Liver (tissue), 9 donors: ENCODE results near the gene KAZN. TPM values are rescaled to one million over a fixed set of nuclear protein-coding genes. Genes with fewer than 3 reads are reported as not detected.

Source experiments
- DNase-seq: peaks from one replicate; pipeline ENCODE4 v3.0.0-alpha.2; 2017; ENCODE audit warnings: low spot score
- H3K27ac ChIP-seq, 2 donors: one replicate each; pipeline ENCODE4 v1.7.0; 2013; ENCODE audit warnings: inconsistent platforms in 2 of 2, low read length in 2 of 2, control low read depth in 1 of 2, low read depth in 1 of 2, mild to moderate bottlenecking in 1 of 2
- H3K27me3 ChIP-seq, 4 donors: one replicate each; pipeline versions ENCODE4 v1.6.1 to v1.7.0; 2013; ENCODE audit warnings: low read length in 3 of 4, inconsistent platforms in 1 of 4, mild to moderate bottlenecking in 1 of 4, moderate library complexity in 1 of 4; ENCODE audit not compliant: control insufficient read depth in 4 of 4, insufficient read depth in 4 of 4
- H3K36me3 ChIP-seq, 4 donors: one replicate each; pipeline versions ENCODE4 v1.6.1 to v1.7.0; 2013; ENCODE audit warnings: low read length in 3 of 4, mild to moderate bottlenecking in 3 of 4, low read depth in 1 of 4, moderate library complexity in 1 of 4; ENCODE audit not compliant: control insufficient read depth in 4 of 4, insufficient read depth in 3 of 4
- H3K4me1 ChIP-seq, 4 donors: one replicate each; pipeline versions ENCODE4 v1.6.1 to v1.7.0; 2013; ENCODE audit warnings: low read length in 3 of 4, mild to moderate bottlenecking in 3 of 4, moderate library complexity in 1 of 4; ENCODE audit not compliant: control insufficient read depth in 4 of 4, insufficient read depth in 4 of 4
- H3K4me3 ChIP-seq, 3 donors: one replicate each; pipeline versions ENCODE4 v1.6.1 to v1.7.0; 2013; ENCODE audit warnings: low read length in 3 of 3, control low read depth in 1 of 3, low read depth in 1 of 3, mild to moderate bottlenecking in 1 of 3
- H3K9ac ChIP-seq, 2 donors: one replicate each; pipeline ENCODE4 v1.7.0; 2013; ENCODE audit warnings: low read length in 2 of 2, mild to moderate bottlenecking in 2 of 2, moderate library complexity in 2 of 2, control low read depth in 1 of 2, low read depth in 1 of 2
- H3K9me3 ChIP-seq, 4 donors: one replicate each; pipeline versions ENCODE4 v1.6.1 to v1.7.0; 2013; ENCODE audit warnings: low read length in 3 of 4; ENCODE audit not compliant: control insufficient read depth in 4 of 4
- CTCF ChIP-seq: fragments of 150-350 bp; IDR thresholded peaks from 2 replicates; pipeline ENCODE4 v1.5.1; 2017; ENCODE audit warnings: improper control_type of control experiment, low read depth, low read length; ENCODE audit not compliant: missing input control
- EGR1 ChIP-seq, 2 donors: IDR thresholded peaks; 2 replicates each; pipeline ENCODE4 v1.6.1; 2016 to 2018; ENCODE audit warnings: antibody characterized with exemption in 2 of 2, low read depth in 2 of 2
- FOXA1 ChIP-seq: IDR thresholded peaks from 2 replicates; pipeline ENCODE4 v1.6.1; 2016; ENCODE audit warnings: antibody characterized with exemption
- FOXA2 ChIP-seq: IDR thresholded peaks from 2 replicates; pipeline ENCODE4 v1.6.1; 2016; ENCODE audit warnings: antibody characterized with exemption
- GABPA ChIP-seq, 2 donors: IDR thresholded peaks in 1 of 2; conservative IDR thresholded peaks in 1 of 2; 2 replicates each; pipeline ENCODE4 v1.6.1; 2016; ENCODE audit warnings: antibody characterized with exemption in 2 of 2, mild to moderate bottlenecking in 1 of 2, moderate library complexity in 1 of 2
- HNF4A ChIP-seq, 2 donors: conservative IDR thresholded peaks; 2 replicates each; pipeline ENCODE4 v1.6.1; 2016; ENCODE audit warnings: antibody characterized with exemption in 2 of 2, mild to moderate bottlenecking in 2 of 2
- HNF4G ChIP-seq: IDR thresholded peaks from 2 replicates; pipeline ENCODE4 v1.6.1; 2016; ENCODE audit warnings: antibody characterized with exemption
- JUND ChIP-seq, 2 donors: IDR thresholded peaks; 2 replicates each; pipeline ENCODE4 v1.6.1; 2016; ENCODE audit warnings: antibody characterized with exemption in 2 of 2
- NR2F2 ChIP-seq: IDR thresholded peaks from 2 replicates; pipeline ENCODE4 v1.6.1; 2016; ENCODE audit warnings: antibody characterized with exemption
- RAD21 ChIP-seq, 2 donors: IDR thresholded peaks; 2 replicates each; pipeline ENCODE4 v1.6.1; 2016; ENCODE audit warnings: antibody characterized with exemption in 2 of 2, mild to moderate bottlenecking in 2 of 2
- RXRA ChIP-seq, 2 donors: IDR thresholded peaks; 2 replicates each; pipeline ENCODE4 v1.6.1; 2017 to 2018; ENCODE audit warnings: antibody characterized with exemption in 2 of 2, mild to moderate bottlenecking in 1 of 2
- SP1 ChIP-seq: IDR thresholded peaks from 2 replicates; pipeline ENCODE4 v1.6.1; 2018; ENCODE audit warnings: antibody characterized with exemption, mild to moderate bottlenecking
- TAF1 ChIP-seq: conservative IDR thresholded peaks from 2 replicates; pipeline ENCODE4 v1.6.1; 2016; ENCODE audit warnings: antibody characterized with exemption, mild to moderate bottlenecking
- YY1 ChIP-seq: IDR thresholded peaks from 2 replicates; pipeline ENCODE4 v1.6.1; 2016; ENCODE audit warnings: antibody characterized with exemption, mild to moderate bottlenecking
- WGBS: extraction: QIAGEN DNeasy Blood & Tissue Kit; methylation state at CpG from one replicate; pipeline ENCODE4 v1.1.7; 2013; 5-methylcytosine and 5-hydroxymethylcytosine counted together
- polyA plus RNA-seq, 2 donors: library from polyadenylated mRNA; stranded (reverse) in 1 of 2; unstranded in 1 of 2; fragments of 200-250 nt in 1 of 2; fragments of >200 nt in 1 of 2; fragmentation: Nextera tagmentation in 1 of 2; extraction: Ambion mirVana in 1 of 2; gene quantifications; one replicate each; pipeline versions ENCODE4 v1.2.1 to v1.2.3, GENCODE V29; 2013 to 2015
- total RNA-seq, 2 donors: library from RNA; depleted of rRNA; stranded (reverse); fragments of >200 nt; gene quantifications; one replicate each; pipeline ENCODE4 v1.2.3, GENCODE V29; 2014
- TF ChIP-seq, protein P1 (sequence below): IDR thresholded peaks from 2 replicates; pipeline ENCODE4 v1.6.1; 2016; ENCODE audit warnings: antibody characterized with exemption
- TF ChIP-seq, protein P2 (sequence below): IDR thresholded peaks from 2 replicates; pipeline ENCODE4 v1.6.1; 2016; ENCODE audit warnings: antibody characterized with exemption
- TF ChIP-seq, protein P3 (sequence below): IDR thresholded peaks from 2 replicates; pipeline ENCODE4 v1.6.1; 2016; ENCODE audit warnings: antibody characterized with exemption, mild to moderate bottlenecking
- donor health status: healthy.
- donor health status: healthy.
- donor health status: healthy.
- donor health status: healthy.
- donor health status: healthy.

Gene KAZN
- total and polyA plus RNA-seq, 4 donors = 1.9 to 6.9 (median 2.4) TPM

GRCh38 chr1:14896381-14897079 lies 298.0 kb downstream of the KAZN start:
- Histone ChIP-seq H3K9me3 (no peaks in the 10 kb centered on the region), H3K36me3 (no peaks in the 10 kb centered on the region), H3K4me1 (no peaks in the 10 kb centered on the region), H3K4me3 (no peak overlapping the region), H3K27me3 (peaks cover 0 to 2% (median 0%) of the 10 kb centered on the region in 4 donors), H3K9ac (no peak overlapping the region), H3K27ac (no peak overlapping the region)
- DNase-seq = no peak
- TF ChIP-seq TAF1 (no peak), FOXA1 (no peak), RAD21 (IDR thresholded peaks at IDR 0.05) (no peak), FOXA2 (no peak)
- TF ChIP-seq, protein P1, sequence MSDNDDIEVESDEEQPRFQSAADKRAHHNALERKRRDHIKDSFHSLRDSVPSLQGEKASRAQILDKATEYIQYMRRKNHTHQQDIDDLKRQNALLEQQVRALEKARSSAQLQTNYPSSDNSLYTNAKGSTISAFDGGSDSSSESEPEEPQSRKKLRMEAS = no peak
- WGBS = 92% methylated on average over 3 of the region's 3 CpGs

DNA sequence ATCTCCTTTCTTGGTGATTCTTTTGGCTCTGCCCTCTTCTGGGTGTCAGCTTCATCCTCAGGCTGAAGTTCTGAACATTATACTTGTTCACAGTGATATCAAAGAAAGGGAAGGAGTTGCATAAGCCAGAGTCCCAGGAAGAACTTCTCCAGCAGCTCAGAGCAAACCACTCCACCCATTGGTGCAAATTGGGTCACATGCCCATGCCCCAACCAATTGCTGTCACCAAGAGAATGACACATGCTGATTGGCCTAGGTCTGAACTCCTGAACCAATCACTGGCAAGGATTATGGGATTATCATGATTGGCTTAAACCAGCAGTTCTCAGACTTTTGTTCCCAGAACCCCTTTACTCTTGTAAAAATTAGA lies 298.6 kb downstream of the KAZN start:
- TF ChIP-seq CTCF (no peak), HNF4G (no peak), TAF1 (no peak), JUND (IDR thresholded peaks at IDR 0.05) (no peak), RXRA (IDR thresholded peaks at IDR 0.05) (no peak), YY1 (no peak), SP1 (no peak), RAD21 (IDR thresholded peaks at IDR 0.05) (no peak), HNF4A (conservative IDR thresholded peaks at IDR 0.05) (no peak), NR2F2 (no peak), FOXA1 (no peak)
- TF ChIP-seq, protein P1 = no peak
- H3K9ac ChIP-seq = no peak overlapping the region

GRCh38 chr1:14897547-14897946 lies 299.1 kb downstream of the KAZN start:
- WGBS = 77% methylated on average over 4 of the region's 4 CpGs
- H3K9me3 ChIP-seq = no peaks in the 10 kb centered on the region
- DNase-seq = no peak

More for the DNA sequence above, 298.6 kb downstream of the KAZN start:
- Histone ChIP-seq H3K4me3 (no peak overlapping the region), H3K9me3 (no peaks in the 10 kb centered on the region), H3K27me3 (peaks cover 0 to 2% (median 0%) of the 10 kb centered on the region in 4 donors), H3K4me1 (no peaks in the 10 kb centered on the region), H3K36me3 (no peaks in the 10 kb centered on the region), H3K27ac (no peak overlapping the region)
- DNase-seq = no peak

More at GRCh38 chr1:14897547-14897946, 299.1 kb downstream of the KAZN start:
- Histone ChIP-seq H3K4me1 (no peaks in the 10 kb centered on the region), H3K4me3 (no peak overlapping the region), H3K9ac (no peak overlapping the region), H3K27ac (no peak overlapping the region), H3K36me3 (no peaks in the 10 kb centered on the region), H3K27me3 (peaks cover 0 to 2% (median 0%) of the 10 kb centered on the region in 4 donors)
- TF ChIP-seq RXRA (IDR thresholded peaks at IDR 0.05) = no peak
- TF ChIP-seq HNF4A (conservative IDR thresholded peaks at IDR 0.05) = no peak
- TF ChIP-seq GABPA (IDR thresholded peaks at IDR 0.05 in 1 of 2, conservative IDR thresholded peaks at IDR 0.05 in 1 of 2) = no peak
- no peak for TF ChIP-seq FOXA2
- TF ChIP-seq, protein P2, sequence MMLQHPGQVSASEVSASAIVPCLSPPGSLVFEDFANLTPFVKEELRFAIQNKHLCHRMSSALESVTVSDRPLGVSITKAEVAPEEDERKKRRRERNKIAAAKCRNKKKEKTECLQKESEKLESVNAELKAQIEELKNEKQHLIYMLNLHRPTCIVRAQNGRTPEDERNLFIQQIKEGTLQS = no peak
- no peak for TF ChIP-seq JUND (IDR thresholded peaks at IDR 0.05)
- TF ChIP-seq, protein P3, sequence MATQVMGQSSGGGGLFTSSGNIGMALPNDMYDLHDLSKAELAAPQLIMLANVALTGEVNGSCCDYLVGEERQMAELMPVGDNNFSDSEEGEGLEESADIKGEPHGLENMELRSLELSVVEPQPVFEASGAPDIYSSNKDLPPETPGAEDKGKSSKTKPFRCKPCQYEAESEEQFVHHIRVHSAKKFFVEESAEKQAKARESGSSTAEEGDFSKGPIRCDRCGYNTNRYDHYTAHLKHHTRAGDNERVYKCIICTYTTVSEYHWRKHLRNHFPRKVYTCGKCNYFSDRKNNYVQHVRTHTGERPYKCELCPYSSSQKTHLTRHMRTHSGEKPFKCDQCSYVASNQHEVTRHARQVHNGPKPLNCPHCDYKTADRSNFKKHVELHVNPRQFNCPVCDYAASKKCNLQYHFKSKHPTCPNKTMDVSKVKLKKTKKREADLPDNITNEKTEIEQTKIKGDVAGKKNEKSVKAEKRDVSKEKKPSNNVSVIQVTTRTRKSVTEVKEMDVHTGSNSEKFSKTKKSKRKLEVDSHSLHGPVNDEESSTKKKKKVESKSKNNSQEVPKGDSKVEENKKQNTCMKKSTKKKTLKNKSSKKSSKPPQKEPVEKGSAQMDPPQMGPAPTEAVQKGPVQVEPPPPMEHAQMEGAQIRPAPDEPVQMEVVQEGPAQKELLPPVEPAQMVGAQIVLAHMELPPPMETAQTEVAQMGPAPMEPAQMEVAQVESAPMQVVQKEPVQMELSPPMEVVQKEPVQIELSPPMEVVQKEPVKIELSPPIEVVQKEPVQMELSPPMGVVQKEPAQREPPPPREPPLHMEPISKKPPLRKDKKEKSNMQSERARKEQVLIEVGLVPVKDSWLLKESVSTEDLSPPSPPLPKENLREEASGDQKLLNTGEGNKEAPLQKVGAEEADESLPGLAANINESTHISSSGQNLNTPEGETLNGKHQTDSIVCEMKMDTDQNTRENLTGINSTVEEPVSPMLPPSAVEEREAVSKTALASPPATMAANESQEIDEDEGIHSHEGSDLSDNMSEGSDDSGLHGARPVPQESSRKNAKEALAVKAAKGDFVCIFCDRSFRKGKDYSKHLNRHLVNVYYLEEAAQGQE = no peak
- no peak for TF ChIP-seq YY1
- TF ChIP-seq CTCF = no peak
- no peak for TF ChIP-seq SP1
- no peak for TF ChIP-seq EGR1 (IDR thresholded peaks at IDR 0.05; ENCODE audit: low read depth in 2 of 2)
- TF ChIP-seq FOXA1 = no peak
